GM12872 (cell line): ENCODE measurements around the gene ATP13A3.

Experiments used
- CTCF ChIP-seq: IDR thresholded peaks from 3 replicates; pipeline ENCODE4 v1.5.1; 2011; ENCODE audit warnings: low read depth, mild to moderate bottlenecking, low read length, moderate library complexity; ENCODE audit not compliant: insufficient read depth

Gene ATP13A3

GRCh38 chr3:194399166-194399565, 87.6 kb downstream of the ATP13A3 start, which contains the start of gene GP5:
Gene GP5, minus strand, starts transcription at chr3:194399266. Its CDS starts 984 bp downstream, at chr3:194398282.
- TF ChIP-seq CTCF: no peak

GRCh38 chr3:194397757-194398312, 89.0 kb downstream of the ATP13A3 start:
- no peak for TF ChIP-seq CTCF

- no peak for TF ChIP-seq CTCF
These were observed 89.7 kb downstream of the ATP13A3 start for GRCh38 chr3:194396859-194397756.

GRCh38 chr3:194396539-194396858, 90.3 kb downstream of the ATP13A3 start:
- no peak for TF ChIP-seq CTCF

GRCh38 chr3:194395778-194396538, 90.8 kb downstream of the ATP13A3 start:
- no peak for TF ChIP-seq CTCF

- no peak for TF ChIP-seq CTCF
These were observed 91.6 kb downstream of the ATP13A3 start for GRCh38 chr3:194395212-194395611.

GRCh38 chr3:194392576-194392975, 94.2 kb downstream of the ATP13A3 start:
- TF ChIP-seq CTCF: no peak
